HG03565 (cell line): ENCODE data around the gene TMEM156.

Experiments used
- ATAC-seq: cut with Tn5 transposase; IDR thresholded peaks from one replicate; pipeline ENCODE4 v1.9.1; 2021; ENCODE audit warnings: mild to moderate bottlenecking, moderate library complexity; ENCODE audit not compliant: unreplicated experiment

Gene TMEM156

GRCh38 chr4:39032218-39033085, at the start of gene TMEM156:
TMEM156 (minus strand) TSS chr4:39032409; CDS start chr4:39032313, 96 bp downstream.
- peak; percentile 51 for ATAC-seq

GRCh38 chr4:39078829-39079228, 46.6 kb upstream of the TMEM156 start:
- no peak for ATAC-seq

GRCh38 chr4:39068907-39069306, 36.7 kb upstream of the TMEM156 start:
- no peak for ATAC-seq

- no peak for ATAC-seq
Measured at GRCh38 chr4:39067451-39067850, 35.2 kb upstream of the TMEM156 start.

- ATAC-seq, result no peak
Measured at GRCh38 chr4:39067031-39067430, 34.8 kb upstream of the TMEM156 start.

- ATAC-seq, result no peak
Measured at GRCh38 chr4:39066371-39066770, 34.2 kb upstream of the TMEM156 start.

- ATAC-seq, result no peak
Measured at GRCh38 chr4:39063430-39063829, 31.2 kb upstream of the TMEM156 start.

- no peak for ATAC-seq
Measured at GRCh38 chr4:39062770-39063097, 30.5 kb upstream of the TMEM156 start.

GRCh38 chr4:39062094-39062769, 30.0 kb upstream of the TMEM156 start, which contains the start of gene KLHL5:
KLHL5 (plus strand) TSS chr4:39062232; CDS start chr4:39062653, 421 bp downstream.
- no peak for ATAC-seq

GRCh38 chr4:39061457-39061856, 29.2 kb upstream of the TMEM156 start:
- no peak for ATAC-seq

GRCh38 chr4:39056023-39056422, 23.8 kb upstream of the TMEM156 start:
- no peak for ATAC-seq

GRCh38 chr4:39054497-39054896, 22.3 kb upstream of the TMEM156 start:
- ATAC-seq, result no peak

GRCh38 chr4:39053983-39054382, 21.8 kb upstream of the TMEM156 start:
- ATAC-seq, result no peak

- no peak for ATAC-seq
Measured at GRCh38 chr4:39051492-39051891, 19.3 kb upstream of the TMEM156 start.

- ATAC-seq, result no peak
Measured at GRCh38 chr4:39050590-39050989, 18.4 kb upstream of the TMEM156 start.

GRCh38 chr4:39048311-39048710, 16.1 kb upstream of the TMEM156 start:
- no peak for ATAC-seq

GRCh38 chr4:39047681-39048080, 15.5 kb upstream of the TMEM156 start:
- ATAC-seq, result no peak

- no peak for ATAC-seq
Measured at GRCh38 chr4:39046249-39046648, 14.0 kb upstream of the TMEM156 start.

- ATAC-seq, result no peak
Measured at GRCh38 chr4:39045827-39046221, 13.6 kb upstream of the TMEM156 start.

- no peak for ATAC-seq
Measured at GRCh38 chr4:39044956-39045826, 13.0 kb upstream of the TMEM156 start.

- peak; percentile 50 for ATAC-seq
Measured at GRCh38 chr4:39044364-39044955, 12.3 kb upstream of the TMEM156 start.
